Keratinocyte (primary cell): ENCODE data around the gene KCTD8.

Experiments
- CTCF ChIP-seq, 3 experiments: IDR thresholded peaks in 1 of 3; conservative IDR thresholded peaks in 1 of 3; optimal IDR thresholded peaks in 1 of 3; 2 replicates in 2 of 3; 3 replicates in 1 of 3; pipeline versions ENCODE3 to v1.5.1; 2011; ENCODE audit warnings: low read length in 3 of 3, mild to moderate bottlenecking in 3 of 3, moderate library complexity in 2 of 3, control low read depth in 1 of 3, inconsistent platforms in 1 of 3; ENCODE audit not compliant: insufficient read depth in 2 of 3; ENCODE audit errors: extremely low read depth in 1 of 3
- EZH2 ChIP-seq: IDR thresholded peaks from one replicate; pipeline ENCODE4 v1.6.1; 2012; ENCODE audit warnings: inconsistent platforms, mild to moderate bottlenecking, low read length, moderate library complexity

- no peak for TF ChIP-seq CTCF (optimal IDR thresholded peaks at IDR 0.05 in 1 of 3, IDR thresholded peaks at IDR 0.05 in 1 of 3, conservative IDR thresholded peaks at IDR 0.05 in 1 of 3; ENCODE audit: extremely low read depth in 1 of 3, insufficient read depth in 2 of 3, low read length in 3 of 3)
- no peak for TF ChIP-seq EZH2
Observed at GRCh38 chr4:44368413-44369167, 80.0 kb downstream of the KCTD8 start.
